ENCODE measurements around the gene DRAM1.

DRAM1 gene

DNA sequence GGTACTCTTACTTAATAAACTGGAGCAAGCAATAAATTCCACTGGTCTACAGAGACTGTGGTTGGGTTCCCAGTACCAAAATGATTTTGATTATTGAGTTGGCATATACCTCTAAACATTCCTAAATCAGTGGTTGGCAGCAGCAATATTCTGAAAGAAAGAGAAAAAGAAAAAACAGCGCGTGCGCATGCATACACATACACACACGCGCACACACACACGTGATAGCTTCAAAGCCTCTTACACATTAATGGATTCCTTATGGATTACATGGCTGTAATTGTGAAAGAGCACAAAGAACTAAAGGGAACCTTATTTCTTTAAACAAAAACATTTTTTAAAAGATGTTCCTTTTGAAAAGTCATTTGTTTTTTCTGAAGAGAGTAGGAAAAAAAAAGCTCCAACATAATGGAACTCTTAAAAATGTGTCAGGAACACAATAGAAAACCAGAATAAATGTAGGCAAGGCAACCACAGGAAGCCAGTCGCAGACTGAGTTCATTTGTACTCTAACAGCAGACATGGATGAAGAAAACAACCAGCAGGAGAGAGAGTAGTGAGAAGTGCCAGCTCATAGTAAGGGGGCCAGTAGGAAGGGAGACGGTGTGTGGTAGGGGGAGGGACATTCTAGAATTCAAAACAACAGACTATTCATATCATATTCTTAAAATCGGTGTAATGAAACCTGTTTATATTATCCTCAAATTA, 80.0 kb downstream of the DRAM1 start:
- TF ChIP-seq, protein P1, sequence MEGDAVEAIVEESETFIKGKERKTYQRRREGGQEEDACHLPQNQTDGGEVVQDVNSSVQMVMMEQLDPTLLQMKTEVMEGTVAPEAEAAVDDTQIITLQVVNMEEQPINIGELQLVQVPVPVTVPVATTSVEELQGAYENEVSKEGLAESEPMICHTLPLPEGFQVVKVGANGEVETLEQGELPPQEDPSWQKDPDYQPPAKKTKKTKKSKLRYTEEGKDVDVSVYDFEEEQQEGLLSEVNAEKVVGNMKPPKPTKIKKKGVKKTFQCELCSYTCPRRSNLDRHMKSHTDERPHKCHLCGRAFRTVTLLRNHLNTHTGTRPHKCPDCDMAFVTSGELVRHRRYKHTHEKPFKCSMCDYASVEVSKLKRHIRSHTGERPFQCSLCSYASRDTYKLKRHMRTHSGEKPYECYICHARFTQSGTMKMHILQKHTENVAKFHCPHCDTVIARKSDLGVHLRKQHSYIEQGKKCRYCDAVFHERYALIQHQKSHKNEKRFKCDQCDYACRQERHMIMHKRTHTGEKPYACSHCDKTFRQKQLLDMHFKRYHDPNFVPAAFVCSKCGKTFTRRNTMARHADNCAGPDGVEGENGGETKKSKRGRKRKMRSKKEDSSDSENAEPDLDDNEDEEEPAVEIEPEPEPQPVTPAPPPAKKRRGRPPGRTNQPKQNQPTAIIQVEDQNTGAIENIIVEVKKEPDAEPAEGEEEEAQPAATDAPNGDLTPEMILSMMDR (conservative IDR thresholded peaks at IDR 0.05): no peak
- no peak overlapping the region for H3K27ac ChIP-seq

- no peak overlapping the region for H3K27ac ChIP-seq
- TF ChIP-seq, protein P1 (conservative IDR thresholded peaks at IDR 0.05): no peak
Measured at GRCh38 chr12:101959607-101960006, 82.2 kb downstream of the DRAM1 start.

DNA sequence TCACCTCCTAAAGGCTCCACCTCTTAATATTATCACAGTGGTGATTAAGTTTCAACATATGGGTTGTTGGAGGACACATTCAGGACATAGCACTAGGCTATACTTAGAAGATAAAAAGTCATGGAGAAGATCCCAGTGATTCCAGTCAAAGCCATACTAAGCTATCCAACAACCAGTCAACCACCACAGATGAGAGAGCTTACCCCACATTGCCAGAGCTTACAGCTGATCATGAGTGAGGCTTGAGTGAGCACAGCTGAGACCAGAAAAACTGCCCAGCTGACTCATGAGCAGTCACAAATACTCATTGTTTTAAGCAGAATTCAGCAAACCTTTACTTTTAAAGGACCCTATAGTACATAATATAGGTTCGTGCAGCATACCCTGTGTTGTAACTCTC, 85.1 kb downstream of the DRAM1 start:
- TF ChIP-seq, protein P1 (conservative IDR thresholded peaks at IDR 0.05): no peak
- no peak overlapping the region for H3K27ac ChIP-seq

GRCh38 chr12:101963697-101964096, 86.3 kb downstream of the DRAM1 start:
- TF ChIP-seq, protein P1 (conservative IDR thresholded peaks at IDR 0.05): no peak
- no peak overlapping the region for H3K27ac ChIP-seq

- H3K27ac ChIP-seq: no peak overlapping the region
- TF ChIP-seq, protein P1 (conservative IDR thresholded peaks at IDR 0.05): no peak
Measured at GRCh38 chr12:101966496-101966895, 89.1 kb downstream of the DRAM1 start.

- TF ChIP-seq, protein P1 (conservative IDR thresholded peaks at IDR 0.05): no peak
Measured at GRCh38 chr12:101967506-101967905, 90.1 kb downstream of the DRAM1 start.

GRCh38 chr12:101968770-101969169, 91.4 kb downstream of the DRAM1 start:
- H3K27ac ChIP-seq: no peak overlapping the region
- TF ChIP-seq, protein P1 (conservative IDR thresholded peaks at IDR 0.05): no peak

More at GRCh38 chr12:101967506-101967905, 90.1 kb downstream of the DRAM1 start:
- no peak overlapping the region for H3K27ac ChIP-seq
